H1 (cell line): ENCODE results near the gene BIRC2. TPM values are rescaled to one million over a fixed set of nuclear protein-coding genes. Genes with fewer than 3 reads are reported as not detected.

ENCODE experiments used
- CTCF ChIA-PET: fragments of 300-600 bp; sonication (Branson Sonifier 250); formaldehyde crosslinking; loops from one replicate; lab custom pipeline; 2021; ENCODE audit not compliant: partially characterized antibody; lab: Charles Lee
- POLR2A ChIA-PET: fragments of 300-600 bp; sonication (Branson Sonifier 250); formaldehyde crosslinking; loops from one replicate; lab custom pipeline; 2021; ENCODE audit warnings: inconsistent platforms; ENCODE audit not compliant: partially characterized antibody; lab: Charles Lee
- DNase-seq, 2 experiments: peaks; one replicate each; pipeline versions ENCODE4 v3.0.0 to v3.0.0-alpha.2; 2010 to 2022; ENCODE audit warnings: low spot score in 2 of 2, low read depth in 1 of 2, mixed read lengths in 1 of 2
- FAIRE-seq: peaks from 2 replicates; lab custom pipeline; 2011; peaks lifted over from hg19 to GRCh38; lab: Jason Lieb, UNC
- H2AFZ ChIP-seq: 2 replicates; pipeline ENCODE4 v1.8.1; 2012; ENCODE audit warnings: low read length, inconsistent platforms
- H2AK5ac ChIP-seq: 2 replicates; pipeline ENCODE4 v1.6.1; 2013; ENCODE audit warnings: low read depth, low read length
- H2BK120ac ChIP-seq: replicated peaks from 2 replicates; pipeline ENCODE3; 2013; ENCODE audit warnings: low read depth, low read length, inconsistent platforms
- H2BK12ac ChIP-seq: 2 replicates; pipeline ENCODE4 v1.6.1; 2013; ENCODE audit warnings: low read depth, low read length
- H2BK15ac ChIP-seq: 2 replicates; pipeline ENCODE4 v1.6.1; 2013; ENCODE audit warnings: low read length
- H2BK20ac ChIP-seq: 2 replicates; pipeline ENCODE4 v1.6.1; 2013; ENCODE audit warnings: low read length
- H2BK5ac ChIP-seq: 2 replicates; pipeline ENCODE4 v1.6.1; 2013; ENCODE audit warnings: low read depth, low read length
- H3K14ac ChIP-seq: 2 replicates; pipeline ENCODE4 v1.6.1; 2013; ENCODE audit warnings: inconsistent platforms; ENCODE audit not compliant: insufficient read length
- H3K18ac ChIP-seq: 2 replicates; pipeline ENCODE4 v1.6.1; 2013; ENCODE audit warnings: low read length; ENCODE audit errors: extremely low read depth
- H3K23ac ChIP-seq: 2 replicates; pipeline ENCODE4 v1.6.1; 2013; ENCODE audit warnings: inconsistent platforms; ENCODE audit not compliant: insufficient read length
- H3K23me2 ChIP-seq: 2 replicates; pipeline ENCODE4 v1.6.1; 2013; ENCODE audit warnings: low read depth, low read length
- H3K27ac ChIP-seq: 2 replicates; pipeline ENCODE4 v1.6.1; 2011; ENCODE audit warnings: low read depth, low read length, inconsistent platforms
- H3K27me3 ChIP-seq, 4 experiments: replicated peaks in 1 of 4; 1 replicate in 1 of 4; 2 replicates in 3 of 4; pipeline versions ENCODE4 v1.6.1 to v1.8.1; 2011 to 2013; ENCODE audit warnings: low read length in 3 of 4, mild to moderate bottlenecking in 3 of 4, inconsistent platforms in 2 of 4, mixed read lengths in 2 of 4, moderate library complexity in 1 of 4; ENCODE audit not compliant: control insufficient read depth in 3 of 4, insufficient read depth in 3 of 4; ENCODE audit errors: extremely low read depth in 1 of 4
- H3K36me3 ChIP-seq, 4 experiments: 2 replicates each; pipeline versions ENCODE4 v1.6.1 to v1.8.1; 2011 to 2013; ENCODE audit warnings: mild to moderate bottlenecking in 4 of 4, low read length in 3 of 4, moderate library complexity in 2 of 4, control low read depth in 1 of 4, inconsistent platforms in 1 of 4; ENCODE audit not compliant: insufficient read depth in 4 of 4, control insufficient read depth in 2 of 4
- H3K4ac ChIP-seq: replicated peaks from 2 replicates; pipeline ENCODE3; 2013; ENCODE audit warnings: low read length, low read depth, mixed read lengths, inconsistent platforms; ENCODE audit not compliant: insufficient read length
- H3K4me1 ChIP-seq, 4 experiments: replicated peaks in 1 of 4; 1 replicate in 1 of 4; 2 replicates in 3 of 4; pipeline versions ENCODE4 v1.6.1 to v1.8.1; 2011 to 2013; ENCODE audit warnings: low read length in 3 of 4, inconsistent platforms in 2 of 4, mixed read lengths in 1 of 4; ENCODE audit not compliant: insufficient read depth in 4 of 4, control insufficient read depth in 3 of 4
- H3K4me2 ChIP-seq, 2 experiments: 2 replicates each; pipeline versions ENCODE4 v1.6.1 to v1.8.1; 2011 to 2013; ENCODE audit warnings: low read depth in 2 of 2, low read length in 2 of 2, control low read depth in 1 of 2, inconsistent platforms in 1 of 2, mild to moderate bottlenecking in 1 of 2; ENCODE audit not compliant: insufficient read depth in 1 of 2
- H3K4me3 ChIP-seq, 4 experiments: fragments of 200-600, 300-600 bp in 1 of 4; sonication (generic), shearing (Covaris generic), sonication (Bioruptor Twin) in 1 of 4; 2 replicates each; pipeline versions ENCODE4 v1.5.1 to v1.8.1; 2011 to 2016; ENCODE audit warnings: low read length in 4 of 4, low read depth in 3 of 4, control low read depth in 2 of 4, inconsistent platforms in 2 of 4, mild to moderate bottlenecking in 2 of 4, mixed read lengths in 1 of 4, moderate library complexity in 1 of 4; ENCODE audit not compliant: insufficient read depth in 2 of 4; ENCODE audit errors: extremely low read depth in 1 of 4
- H3K56ac ChIP-seq: replicated peaks from 2 replicates; pipeline ENCODE3; 2013; ENCODE audit warnings: low read depth, mild to moderate bottlenecking, mixed read lengths, low read length, inconsistent platforms; ENCODE audit not compliant: insufficient read length
- H3K79me1 ChIP-seq: 2 replicates; pipeline ENCODE4 v1.6.1; 2013; ENCODE audit warnings: low read depth, low read length, control low read depth
- H3K79me2 ChIP-seq, 2 experiments: 2 replicates each; pipeline versions ENCODE4 v1.6.1 to v1.8.1; 2012 to 2013; ENCODE audit warnings: low read length in 2 of 2, mild to moderate bottlenecking in 2 of 2, inconsistent platforms in 1 of 2; ENCODE audit not compliant: insufficient read depth in 2 of 2, control insufficient read depth in 1 of 2
- H3K9ac ChIP-seq, 4 experiments: replicated peaks in 1 of 4; 1 replicate in 1 of 4; 2 replicates in 3 of 4; pipeline versions ENCODE4 v1.6.1 to v1.8.1; 2011 to 2013; ENCODE audit warnings: low read depth in 3 of 4, low read length in 3 of 4, control low read depth in 2 of 4, mild to moderate bottlenecking in 2 of 4, moderate library complexity in 2 of 4, inconsistent platforms in 1 of 4; ENCODE audit errors: extremely low read depth in 1 of 4
- H3K9me3 ChIP-seq, 2 experiments: 2 replicates each; pipeline versions ENCODE4 v1.6.1 to v1.8.1; 2012 to 2013; ENCODE audit warnings: mild to moderate bottlenecking in 2 of 2, moderate library complexity in 2 of 2, control low read depth in 1 of 2, inconsistent platforms in 1 of 2, low read depth in 1 of 2, low read length in 1 of 2, mixed read lengths in 1 of 2; ENCODE audit not compliant: insufficient read depth in 2 of 2
- H4K20me1 ChIP-seq, 2 experiments: replicated peaks in 1 of 2; 2 replicates each; pipeline versions ENCODE3 to v1.8.1; 2011 to 2013; ENCODE audit warnings: inconsistent platforms in 2 of 2, low read length in 2 of 2, mild to moderate bottlenecking in 1 of 2; ENCODE audit not compliant: insufficient read depth in 2 of 2, control insufficient read depth in 1 of 2
- H4K5ac ChIP-seq: 2 replicates; pipeline ENCODE4 v1.6.1; 2013; ENCODE audit warnings: low read length, low read depth, mixed read lengths, inconsistent platforms; ENCODE audit not compliant: insufficient read length
- H4K8ac ChIP-seq: 2 replicates; pipeline ENCODE4 v1.8.0; 2013; ENCODE audit warnings: mild to moderate bottlenecking, moderate library complexity, low read length, inconsistent platforms; ENCODE audit not compliant: insufficient read depth; ENCODE audit errors: extremely low read depth
- H4K91ac ChIP-seq: replicated peaks from 2 replicates; pipeline ENCODE3; 2013; ENCODE audit warnings: low read length, mixed read lengths, inconsistent platforms; ENCODE audit not compliant: insufficient read length
- CBX5 ChIP-seq: fragments of 300-800, 300-1000 bp; sonication (generic); IDR thresholded peaks from 2 replicates; pipeline ENCODE4 v1.7.1; 2016; ENCODE audit warnings: antibody characterized with exemption, low read length, low read depth
- GTF2F1 ChIP-seq: IDR thresholded peaks from 2 replicates; pipeline ENCODE4 v1.6.1; 2012; ENCODE audit warnings: low read depth, low read length, improper control_type of control experiment, borderline replicate concordance
- HDAC6 ChIP-seq: IDR thresholded peaks from one replicate; pipeline ENCODE4 v1.7.1; 2012; ENCODE audit warnings: low read depth, mild to moderate bottlenecking, inconsistent platforms, low read length, moderate library complexity
- KDM5A ChIP-seq: fragments of 200-600 bp; IDR thresholded peaks from 2 replicates; pipeline ENCODE4 v1.7.1; 2012; ENCODE audit warnings: mild to moderate bottlenecking, low read length, inconsistent platforms, mixed read lengths
- MAFK ChIP-seq: IDR thresholded peaks from 2 replicates; pipeline ENCODE4 v1.6.1; 2012; ENCODE audit warnings: low read depth, mild to moderate bottlenecking, improper control_type of control experiment, low read length
- PHF8 ChIP-seq: fragments of 200-600 bp; sonication (generic); conservative IDR thresholded peaks from 2 replicates; pipeline ENCODE4 v1.7.1; 2012; ENCODE audit warnings: low read depth, mild to moderate bottlenecking, inconsistent platforms, low read length, moderate library complexity
- RXRA ChIP-seq: IDR thresholded peaks from 2 replicates; pipeline ENCODE4 v1.6.1; 2011; ENCODE audit warnings: low read depth, mild to moderate bottlenecking, low read length, moderate library complexity; ENCODE audit not compliant: insufficient read depth
- WGBS, 2 experiments: shearing (Covaris generic) in 1 of 2; methylation state at CpG; one replicate each; pipeline versions ENCODE4 v1.1.6 to v1.1.7; 2013 to 2015; ENCODE audit warnings: low lambda C conversion rate in 2 of 2, mixed read lengths in 2 of 2, inconsistent platforms in 1 of 2, low coverage in 1 of 2, missing lambda C conversion rate in 1 of 2; ENCODE audit not compliant: insufficient replicate concordance in 2 of 2, insufficient coverage in 1 of 2, insufficient read length in 1 of 2; ENCODE audit errors: extremely low coverage in 1 of 2, missing lambda C conversion rate in 1 of 2; 5-methylcytosine and 5-hydroxymethylcytosine counted together
- polyA plus RNA-seq, 7 experiments: library from polyadenylated mRNA; depleted of rRNA in 3 of 7; stranded (reverse) in 5 of 7; unstranded in 2 of 7; fragments of >200 nt in 5 of 7; fragments of 200-250 nt in 2 of 7; gene quantifications; 1 replicate in 5 of 7; 2 replicates in 1 of 7; 4 replicates in 1 of 7; pipeline versions ENCODE4 v1.2.1 to v1.2.3, GENCODE V29; 2011 to 2013; ENCODE audit warnings: missing spikeins in 2 of 7, mixed read lengths in 2 of 7
- total RNA-seq: library from RNA; stranded (reverse); fragmentation: NEBNext Ultra II Directional; extraction: Animal tissue kit (Norgen Biotek cat#: 25700); gene quantifications from 2 replicates; pipeline ENCODE4 v1.2.1, GENCODE V29; 2021

Gene BIRC2
- total and polyA plus RNA-seq, 2 of the 8 experiments (the other 6 are each of a cell fraction or from before 2014, with no cell fraction given) = 18.4 to 24.7 TPM

- no peak overlapping the region for H3K18ac ChIP-seq
- no peaks in the 10 kb centered on the region for H3K79me1 ChIP-seq
- H3K4me3 ChIP-seq = no peak overlapping the region
- H4K91ac ChIP-seq = no peak overlapping the region
- no peaks in the 10 kb centered on the region; a peak in 1 of 7 replicates for H3K4me1 ChIP-seq
- no peaks in the 10 kb centered on the region for H3K79me2 ChIP-seq
- H3K9ac ChIP-seq = no peak overlapping the region; a peak in 1 of 7 replicates
- no peak overlapping the region for H3K27ac ChIP-seq
- H3K36me3 ChIP-seq = no peaks in the 10 kb centered on the region
- no peak overlapping the region for H3K14ac ChIP-seq
- H3K4me2 ChIP-seq = no peak overlapping the region
- H3K9me3 ChIP-seq = peaks cover 12 to 17% of the 10 kb centered on the region in 2 experiments
- ChIA-PET POLR2A (no interaction called here), CTCF (interaction anchor here (0.6 to 12.2 kb wide), 10 partner anchors 8 to 445 kb away, joined by 3 to 214 read pairs (median 4); no protein-coding TSS in a partner anchor)
- no peak for FAIRE-seq
- no peak for TF ChIP-seq CBX5
- TF ChIP-seq HDAC6 = no peak
- TF ChIP-seq KDM5A = no peak
- no peak for TF ChIP-seq RXRA
- TF ChIP-seq PHF8 = no peak
- TF ChIP-seq MAFK = no peak
- TF ChIP-seq GTF2F1 = no peak
- no peak overlapping the region for H3K56ac ChIP-seq
- H2BK15ac ChIP-seq = no peak overlapping the region
- no peak overlapping the region for H4K5ac ChIP-seq
- no peak overlapping the region for H2AK5ac ChIP-seq
- no peak overlapping the region for H2BK20ac ChIP-seq
- no peaks in the 10 kb centered on the region for H4K20me1 ChIP-seq
- H3K4ac ChIP-seq = no peak overlapping the region
- H2BK12ac ChIP-seq = no peak overlapping the region
- no peak overlapping the region for H2BK5ac ChIP-seq
- H2AFZ ChIP-seq = no peak overlapping the region
- H3K23ac ChIP-seq = no peak overlapping the region
- WGBS, 2 experiments = 87% methylated on average over 5 of the region's 5 CpGs; no CpG with 5 or more reads in 1 of the 2 experiments
- H4K8ac ChIP-seq = no peak overlapping the region
- DNase-seq = no peak
- no peaks in the 10 kb centered on the region for H3K27me3 ChIP-seq
- no peaks in the 10 kb centered on the region; the same call in 1 of the 2 replicates for H3K23me2 ChIP-seq
- no peak overlapping the region for H2BK120ac ChIP-seq
These were observed 40.9 kb upstream of the BIRC2 start for GRCh38 chr11:102306048-102306597.
